Astrocyte (in vitro differentiated cells and primary cell): ENCODE measurements around the gene CCDC88B. TPM values are rescaled to one million over a fixed set of nuclear protein-coding genes. Genes with fewer than 3 reads are reported as not detected.

Experiments
- DNase-seq: peaks from one replicate; pipeline ENCODE4 v3.0.0-alpha.2; 2010; ENCODE audit warnings: low read depth
- FAIRE-seq: peaks from 2 replicates; lab custom pipeline; 2011; peaks lifted over from hg19 to GRCh38; lab: Jason Lieb, UNC
- H2AFZ ChIP-seq: 2 replicates; pipeline ENCODE4 v1.6.0; 2012; ENCODE audit warnings: low read depth, low read length, inconsistent platforms
- H3K27ac ChIP-seq: 2 replicates; pipeline ENCODE4 v1.5.1; 2011; ENCODE audit warnings: low read depth, low read length, inconsistent platforms
- H3K27me3 ChIP-seq: 2 replicates; pipeline ENCODE4 v1.6.0; 2011; ENCODE audit warnings: low read length, inconsistent platforms; ENCODE audit not compliant: insufficient read depth
- H3K36me3 ChIP-seq: 2 replicates; pipeline ENCODE4 v1.5.1; 2011; ENCODE audit warnings: low read length, inconsistent platforms; ENCODE audit not compliant: insufficient read depth
- H3K4me1 ChIP-seq: 2 replicates; pipeline ENCODE4 v1.5.1; 2011; ENCODE audit warnings: low read length, inconsistent platforms; ENCODE audit not compliant: insufficient read depth
- H3K4me2 ChIP-seq: 2 replicates; pipeline ENCODE4 v1.6.0; 2012; ENCODE audit warnings: low read length, inconsistent platforms
- H3K4me3 ChIP-seq: 2 replicates; pipeline ENCODE4 v1.5.1; 2011; ENCODE audit warnings: low read depth, mild to moderate bottlenecking, low read length, inconsistent platforms; ENCODE audit not compliant: insufficient read depth
- H3K79me2 ChIP-seq: 2 replicates; pipeline ENCODE4 v1.6.0; 2012; ENCODE audit warnings: mild to moderate bottlenecking, low read length, inconsistent platforms; ENCODE audit not compliant: insufficient read depth
- H3K9ac ChIP-seq: 2 replicates; pipeline ENCODE4 v1.6.0; 2012; ENCODE audit warnings: mild to moderate bottlenecking, low read length, inconsistent platforms
- H3K9me3 ChIP-seq: 2 replicates; pipeline ENCODE4 v1.5.1; 2012; ENCODE audit warnings: low read depth, mild to moderate bottlenecking, low read length, inconsistent platforms; ENCODE audit not compliant: insufficient read depth
- H4K20me1 ChIP-seq: 2 replicates; pipeline ENCODE4 v1.6.0; 2012; ENCODE audit warnings: low read length, inconsistent platforms; ENCODE audit not compliant: insufficient read depth
- H3K27ac Mint-ChIP-seq: one replicate; pipeline ENCODE4 v1.8.0; 2021; ENCODE audit warnings: mild to moderate bottlenecking, mixed read lengths; ENCODE audit not compliant: unreplicated experiment
- H3K27me3 Mint-ChIP-seq: one replicate; pipeline ENCODE4 v1.8.0; 2021; ENCODE audit warnings: low read depth, mixed read lengths; ENCODE audit not compliant: unreplicated experiment
- H3K36me3 Mint-ChIP-seq: one replicate; pipeline ENCODE4 v1.8.0; 2021; ENCODE audit warnings: low read depth, mixed read lengths; ENCODE audit not compliant: unreplicated experiment
- H3K4me1 Mint-ChIP-seq: one replicate; pipeline ENCODE4 v1.8.0; 2021; ENCODE audit warnings: low read depth, mixed read lengths; ENCODE audit not compliant: unreplicated experiment
- H3K4me3 Mint-ChIP-seq: one replicate; pipeline ENCODE4 v1.8.0; 2021; ENCODE audit warnings: mild to moderate bottlenecking, moderate library complexity, mixed read lengths; ENCODE audit not compliant: unreplicated experiment
- H3K9me3 Mint-ChIP-seq: one replicate; pipeline ENCODE4 v1.8.0; 2021; ENCODE audit warnings: mild to moderate bottlenecking, mixed read lengths; ENCODE audit not compliant: unreplicated experiment
- CTCF ChIP-seq: IDR thresholded peaks from 2 replicates; pipeline ENCODE4 v1.5.1; 2011; ENCODE audit warnings: low read depth, mild to moderate bottlenecking, inconsistent platforms, low read length, moderate library complexity; ENCODE audit not compliant: insufficient read depth
- EZH2 ChIP-seq: IDR thresholded peaks from 2 replicates; pipeline ENCODE4 v1.6.1; 2012; ENCODE audit warnings: mild to moderate bottlenecking, low read length, inconsistent platforms; ENCODE audit not compliant: insufficient read depth
- total RNA-seq: library from RNA; stranded (reverse); gene quantifications from 2 replicates; pipeline ENCODE4 v1.2.1, GENCODE V29; 2021

The CCDC88B gene
- total RNA-seq, 1 donor from 2014 or later = 1.2 TPM

GRCh38 chr11:64352995-64353714 is 13.2 kb downstream of the CCDC88B start:
- no peak for TF ChIP-seq EZH2
- TF ChIP-seq CTCF = no peak
- H2AFZ ChIP-seq = no peak overlapping the region
- H4K20me1 ChIP-seq = no peaks in the 10 kb centered on the region
- no peak overlapping the region for H3K9ac ChIP-seq
- Mint-ChIP-seq H3K36me3 (no peaks in the 10 kb centered on the region), H3K27me3 (peaks cover 7% of the 10 kb centered on the region), H3K27ac (no peak overlapping the region), H3K9me3 (no peaks in the 10 kb centered on the region), H3K4me3 (no peak overlapping the region), H3K4me1 (peaks cover 10% of the 10 kb centered on the region)
- H3K4me3 ChIP-seq = no peak overlapping the region
- no peaks in the 10 kb centered on the region for H3K36me3 ChIP-seq
- H3K4me1 ChIP-seq = peaks cover 16% of the 10 kb centered on the region
- no peak for FAIRE-seq
- H3K27me3 ChIP-seq = no peaks in the 10 kb centered on the region
- H3K27ac ChIP-seq = no peak overlapping the region
- no peak overlapping the region for H3K4me2 ChIP-seq
- no peaks in the 10 kb centered on the region for H3K9me3 ChIP-seq
- DNase-seq = no peak
- no peaks in the 10 kb centered on the region for H3K79me2 ChIP-seq

- Mint-ChIP-seq H3K27ac (no peak overlapping the region), H3K9me3 (no peaks in the 10 kb centered on the region), H3K27me3 (peaks cover 7% of the 10 kb centered on the region), H3K36me3 (no peaks in the 10 kb centered on the region), H3K4me3 (no peak overlapping the region), H3K4me1 (peaks cover 11% of the 10 kb centered on the region)
- no peak for TF ChIP-seq EZH2
- no peak for TF ChIP-seq CTCF
- peaks cover 23% of the 10 kb centered on the region for H3K4me1 ChIP-seq
- H3K79me2 ChIP-seq = peaks cover 3% of the 10 kb centered on the region
- no peak overlapping the region for H3K9ac ChIP-seq
- no peak overlapping the region for H2AFZ ChIP-seq
- no peaks in the 10 kb centered on the region for H3K9me3 ChIP-seq
- H3K4me2 ChIP-seq = no peak overlapping the region
- no peak overlapping the region for H3K27ac ChIP-seq
- DNase-seq = no peak
- no peaks in the 10 kb centered on the region for H3K36me3 ChIP-seq
- FAIRE-seq = no peak
- H3K4me3 ChIP-seq = no peak overlapping the region
- H3K27me3 ChIP-seq = no peaks in the 10 kb centered on the region
- H4K20me1 ChIP-seq = no peaks in the 10 kb centered on the region
Observed at GRCh38 chr11:64353715-64354506, 13.9 kb downstream of the CCDC88B start.
